ENCODE results near the gene AQP12B. TPM values are rescaled to one million over a fixed set of nuclear protein-coding genes. Genes with fewer than 3 reads are reported as not detected.

AQP12B gene
- total and polyA plus RNA-seq, 8 donors, result 0.14 TPM; not detected in 7

DNA sequence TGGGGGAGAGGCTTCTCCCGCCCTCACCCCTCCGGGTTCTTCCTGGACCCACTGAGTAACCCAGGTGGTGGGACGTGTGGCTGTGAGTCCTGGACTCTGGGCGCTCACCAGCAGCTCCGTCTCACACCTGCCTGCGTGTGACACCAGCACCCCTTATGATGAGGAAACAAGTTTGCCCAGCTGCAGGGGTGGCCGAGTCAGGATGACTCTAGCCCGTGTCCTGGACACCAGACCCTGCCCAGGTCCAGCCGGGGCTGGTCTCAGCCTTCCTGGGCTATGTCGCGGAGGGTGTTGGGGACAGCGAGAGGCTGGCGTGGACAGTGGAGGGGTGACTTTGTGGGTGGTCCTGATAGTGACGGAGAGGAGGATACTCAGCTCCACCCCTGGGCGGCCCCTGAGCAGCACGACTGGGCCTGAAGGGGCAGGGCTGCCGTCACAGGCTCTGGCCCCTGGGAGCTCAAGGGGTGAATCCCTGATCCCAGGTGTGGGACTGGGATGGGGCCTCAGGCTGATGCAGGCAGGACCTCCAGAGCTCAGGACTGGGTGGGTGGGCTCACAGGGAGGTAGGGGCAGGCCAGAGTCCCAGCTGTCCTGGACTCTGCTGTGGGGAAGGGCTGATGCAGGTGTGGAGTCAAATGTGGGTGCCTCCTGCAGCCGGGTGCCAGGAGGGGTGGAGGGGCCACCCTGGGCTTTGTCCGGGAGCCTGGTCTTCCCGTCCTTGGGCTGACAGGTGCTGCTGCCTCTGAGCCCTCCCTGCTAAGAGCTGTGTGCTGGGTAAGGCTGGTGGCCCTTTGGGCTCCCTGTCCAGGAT lies 53.7 kb downstream of the AQP12B start:
- H3K9me3 ChIP-seq, result peaks cover 0 to 8% of the 10 kb centered on the region in 2 donors
- intact Hi-C loops (cut with DNase I), result no loop called here
- H3K27me3 ChIP-seq, result peaks cover 0 to 20% of the 10 kb centered on the region in 2 donors
- no peak overlapping the region for H3K4me3 ChIP-seq
- H3K27ac ChIP-seq, result no peak overlapping the region
- H3K36me3 ChIP-seq, result peaks cover 0 to 17% of the 10 kb centered on the region in 2 donors
- DNase-seq (peak in 2 of 4 donors; percentile 25 to 74), ATAC-seq (no peak)
- TF ChIP-seq, protein P1, sequence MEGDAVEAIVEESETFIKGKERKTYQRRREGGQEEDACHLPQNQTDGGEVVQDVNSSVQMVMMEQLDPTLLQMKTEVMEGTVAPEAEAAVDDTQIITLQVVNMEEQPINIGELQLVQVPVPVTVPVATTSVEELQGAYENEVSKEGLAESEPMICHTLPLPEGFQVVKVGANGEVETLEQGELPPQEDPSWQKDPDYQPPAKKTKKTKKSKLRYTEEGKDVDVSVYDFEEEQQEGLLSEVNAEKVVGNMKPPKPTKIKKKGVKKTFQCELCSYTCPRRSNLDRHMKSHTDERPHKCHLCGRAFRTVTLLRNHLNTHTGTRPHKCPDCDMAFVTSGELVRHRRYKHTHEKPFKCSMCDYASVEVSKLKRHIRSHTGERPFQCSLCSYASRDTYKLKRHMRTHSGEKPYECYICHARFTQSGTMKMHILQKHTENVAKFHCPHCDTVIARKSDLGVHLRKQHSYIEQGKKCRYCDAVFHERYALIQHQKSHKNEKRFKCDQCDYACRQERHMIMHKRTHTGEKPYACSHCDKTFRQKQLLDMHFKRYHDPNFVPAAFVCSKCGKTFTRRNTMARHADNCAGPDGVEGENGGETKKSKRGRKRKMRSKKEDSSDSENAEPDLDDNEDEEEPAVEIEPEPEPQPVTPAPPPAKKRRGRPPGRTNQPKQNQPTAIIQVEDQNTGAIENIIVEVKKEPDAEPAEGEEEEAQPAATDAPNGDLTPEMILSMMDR (IDR thresholded peaks at IDR 0.05), result no peak
- H3K4me1 ChIP-seq, result peaks cover 0 to 25% of the 10 kb centered on the region in 2 donors

DNA sequence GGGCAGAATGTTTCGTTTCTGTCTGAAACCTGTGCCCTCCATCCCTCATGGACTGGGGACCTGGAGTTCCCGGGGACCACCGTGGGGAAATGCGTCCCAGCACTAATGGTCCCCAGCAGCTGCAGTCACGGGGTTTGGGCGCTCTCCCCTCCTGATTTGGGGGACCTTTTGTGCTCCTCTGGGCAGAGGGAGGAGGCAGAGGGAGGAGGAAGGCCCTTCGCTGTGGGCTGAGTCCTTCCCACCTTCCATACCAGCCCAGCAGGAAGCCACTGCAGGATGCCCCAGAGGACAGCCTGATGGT lies 54.2 kb downstream of the AQP12B start:
- peak in 1 of 4 donors; percentile 37 for DNase-seq
- intact Hi-C loops (cut with DNase I), result no loop called here
- Histone ChIP-seq H3K27me3 (peaks cover 0 to 20% of the 10 kb centered on the region in 2 donors), H3K4me1 (peaks cover 0 to 28% of the 10 kb centered on the region in 2 donors), H3K36me3 (peaks cover 0 to 17% of the 10 kb centered on the region in 2 donors), H3K27ac (no peak overlapping the region), H3K4me3 (no peak overlapping the region), H3K9me3 (peaks cover 0 to 3% of the 10 kb centered on the region in 2 donors)
- ATAC-seq, result no peak
- TF ChIP-seq, protein P1 (IDR thresholded peaks at IDR 0.05), result no peak

DNA sequence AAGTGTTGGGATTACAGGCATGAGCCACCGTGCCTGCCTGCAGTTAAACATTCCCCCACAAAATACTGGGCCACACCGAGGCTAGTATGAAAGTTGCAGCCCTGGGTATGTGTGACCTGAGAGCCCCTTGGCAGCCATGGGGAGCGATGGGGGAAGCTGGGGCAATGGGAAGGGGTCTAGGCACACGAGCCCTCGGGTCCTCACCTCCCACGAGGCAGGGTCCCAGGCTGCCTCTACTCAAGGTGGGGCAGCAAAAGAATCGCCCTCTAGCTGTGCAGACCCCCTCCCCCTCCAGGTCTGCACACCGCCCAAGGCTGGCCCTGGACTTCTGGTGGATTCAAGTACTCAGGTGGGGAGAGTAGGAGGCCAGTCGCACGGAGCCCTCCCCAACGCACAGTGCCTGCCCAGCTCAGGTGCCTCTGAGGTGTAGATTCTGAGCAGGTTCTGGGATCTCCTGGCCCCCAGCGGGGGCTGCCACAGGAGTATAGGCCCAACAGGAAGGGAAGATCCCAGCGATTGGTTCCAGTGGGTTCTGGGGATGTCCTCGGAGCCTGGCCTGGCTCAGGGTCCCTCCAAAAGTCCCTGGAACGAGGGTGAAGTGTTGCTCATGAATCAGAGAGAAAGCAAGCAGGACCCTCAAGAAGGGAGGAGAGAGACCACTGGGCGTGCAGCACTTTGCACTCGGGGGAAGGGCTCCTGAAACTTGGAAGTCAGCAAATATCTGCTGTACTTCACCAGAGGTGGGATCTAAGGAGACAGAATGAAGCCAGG lies 54.8 kb downstream of the AQP12B start:
- H3K4me3 ChIP-seq, result no peak overlapping the region
- ATAC-seq, result no peak
- H3K4me1 ChIP-seq, result peaks cover 0 to 30% of the 10 kb centered on the region in 2 donors
- H3K36me3 ChIP-seq, result peaks cover 0 to 17% of the 10 kb centered on the region in 2 donors
- DNase-seq, result peak in 1 of 4 donors; percentile 49
- H3K9me3 ChIP-seq, result no peaks in the 10 kb centered on the region
- TF ChIP-seq, protein P1 (IDR thresholded peaks at IDR 0.05), result no peak
- no peak overlapping the region for H3K27ac ChIP-seq
- H3K27me3 ChIP-seq, result peaks cover 0 to 20% of the 10 kb centered on the region in 2 donors
- intact Hi-C loops (cut with DNase I), result no loop called here

DNA sequence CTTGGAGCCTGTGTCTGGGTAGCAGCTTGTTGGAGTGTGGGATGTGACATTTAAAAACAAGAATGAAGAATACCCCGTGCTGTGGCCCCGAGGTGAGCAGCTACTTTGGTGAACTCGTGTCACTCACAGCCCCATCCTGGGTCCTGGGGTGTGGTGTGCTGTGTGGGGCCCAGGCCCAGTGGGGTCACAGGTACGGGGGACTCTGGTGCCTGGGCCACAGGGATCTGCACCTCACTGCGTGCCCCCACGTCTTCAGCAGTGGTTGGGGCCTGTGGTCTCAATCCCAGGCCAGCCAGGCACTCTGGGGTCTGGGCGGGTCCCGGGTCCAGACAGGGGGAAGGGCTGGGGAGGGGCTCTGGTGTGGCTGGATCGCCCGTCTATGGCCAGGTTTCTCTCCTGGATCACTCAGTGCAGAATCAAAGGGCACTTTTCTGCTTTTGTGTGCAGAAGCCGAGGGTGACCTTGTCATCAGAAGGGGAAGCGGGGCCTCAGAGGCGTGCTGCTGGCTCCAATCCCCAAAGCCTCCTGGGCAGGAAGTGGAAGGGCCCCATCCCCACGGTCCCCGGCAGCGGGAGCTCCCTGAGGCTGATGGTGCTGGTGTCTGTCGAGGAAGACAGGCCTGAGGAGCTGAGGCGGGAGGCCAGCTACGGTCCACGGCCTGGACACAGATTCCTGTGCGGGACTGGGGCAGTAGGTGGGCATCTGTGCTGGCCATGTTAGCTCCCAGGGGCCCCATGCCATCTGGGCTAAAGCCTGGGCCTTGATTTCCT lies 56.0 kb downstream of the AQP12B start:
- no peak overlapping the region for H3K27ac ChIP-seq
- DNase-seq (peak in 2 of 4 donors; percentile 47 to 81), ATAC-seq (peak; percentile 14)
- intact Hi-C loops (cut with DNase I), result no loop called here
- H3K36me3 ChIP-seq, result peaks cover 0 to 16% of the 10 kb centered on the region in 2 donors
- peaks cover 0 to 42% of the 10 kb centered on the region in 2 donors for H3K4me1 ChIP-seq
- H3K27me3 ChIP-seq, result peaks cover 0 to 26% of the 10 kb centered on the region in 2 donors
- H3K9me3 ChIP-seq, result no peaks in the 10 kb centered on the region
- H3K4me3 ChIP-seq, result no peak overlapping the region
- TF ChIP-seq, protein P1 (IDR thresholded peaks at IDR 0.05), result no peak

Other genes starting within 250 kb of the AQP12B start
- gene GPC1, start 247.2 kb downstream of the AQP12B start, total RNA-seq, result 10 to 100 TPM; 60.4 to 63.4 TPM
- 10 to 100 TPM; 24.6 to 51.5 (median 40.1) TPM for gene GPC1, start 247.2 kb downstream of the AQP12B start, polyA plus RNA-seq (ENCODE audit: insufficient read length in 6 of 6)
- gene ANKMY1, start 124.9 kb downstream of the AQP12B start, total RNA-seq, result 10 to 100 TPM; 11.8 to 20.1 TPM
- gene ANKMY1, start 124.9 kb downstream of the AQP12B start, polyA plus RNA-seq (ENCODE audit: insufficient read length in 6 of 6), result 10 to 100 TPM; 11.8 to 17.4 (median 15.1) TPM
- 1 to 10 TPM; 2.4 to 3.5 TPM for gene DUSP28, start 122.5 kb downstream of the AQP12B start, total RNA-seq
- gene DUSP28, start 122.5 kb downstream of the AQP12B start, polyA plus RNA-seq (ENCODE audit: insufficient read length in 6 of 6), result 1 to 10 TPM; 4.5 to 7.6 (median 6.4) TPM
- gene RNPEPL1, start 114.4 kb downstream of the AQP12B start, total RNA-seq, result 10 to 100 TPM; 89.3 to 99.2 TPM
- 10 to 100 TPM; 20.9 to 31.3 (median 26.6) TPM for gene RNPEPL1, start 114.4 kb downstream of the AQP12B start, polyA plus RNA-seq (ENCODE audit: insufficient read length in 6 of 6)
- 10 to 100 TPM; 31.2 to 31.9 TPM for gene CAPN10, start 96.2 kb downstream of the AQP12B start, total RNA-seq
- gene CAPN10, start 96.2 kb downstream of the AQP12B start, polyA plus RNA-seq (ENCODE audit: insufficient read length in 6 of 6), result 10 to 100 TPM; 20.8 to 36.6 (median 25.4) TPM
- gene GPR35, start 57.4 kb downstream of the AQP12B start, total RNA-seq, result 1 to 10 TPM; 1.1 to 6.0 TPM
- gene GPR35, start 57.4 kb downstream of the AQP12B start, polyA plus RNA-seq (ENCODE audit: insufficient read length in 6 of 6), result 1 to 10 TPM; 1.5 to 3.6 (median 2.7) TPM
- gene AQP12A, start 9.0 kb upstream of the AQP12B start, total RNA-seq, result not detected
- gene AQP12A, start 9.0 kb upstream of the AQP12B start, polyA plus RNA-seq (ENCODE audit: insufficient read length in 6 of 6), result not detected
- under 1 TPM; 0.42 to 0.87 TPM for gene KIF1A, start 137.3 kb upstream of the AQP12B start, total RNA-seq
- 1 to 10 TPM; 1.5 to 6.4 (median 2.2) TPM for gene KIF1A, start 137.3 kb upstream of the AQP12B start, polyA plus RNA-seq (ENCODE audit: insufficient read length in 6 of 6)
- gene AGXT, start 185.9 kb upstream of the AQP12B start, total RNA-seq, result not detected
- gene AGXT, start 185.9 kb upstream of the AQP12B start, polyA plus RNA-seq (ENCODE audit: insufficient read length in 6 of 6), result under 1 TPM in 4 of 6 donors, not detected in 2; 0.11 to 0.17 (median 0.12) TPM
- gene MAB21L4, start 213.3 kb upstream of the AQP12B start, total RNA-seq, result 10 to 100 TPM; 20.6 to 35.7 TPM
- gene MAB21L4, start 213.3 kb upstream of the AQP12B start, polyA plus RNA-seq (ENCODE audit: insufficient read length in 6 of 6), result 1 to 10 TPM in 4 of 6 donors, under 1 TPM in 2; 0.79 to 4.3 (median 1.6) TPM
- gene CROCC2, start 223.5 kb upstream of the AQP12B start, total RNA-seq, result 1 to 10 TPM in 1 of 2 donors, under 1 TPM in 1; 0.32 to 2.3 TPM
- 1 to 10 TPM; 1.2 to 4.4 (median 2.9) TPM for gene CROCC2, start 223.5 kb upstream of the AQP12B start, polyA plus RNA-seq (ENCODE audit: insufficient read length in 6 of 6)